Mesothelial cell of epicardium (in vitro differentiated cells): ENCODE data around the gene COTL1. TPM values are rescaled to one million over a fixed set of nuclear protein-coding genes. Genes with fewer than 3 reads are reported as not detected.
A peak's percentile ranks its signal among the peaks of the same experiment; 100 is the strongest.

Source experiments
- DNase-seq, 2 experiments: peaks; one replicate each; pipeline ENCODE4 v3.0.0; 2021; ENCODE audit warnings: low spot score in 2 of 2; ENCODE audit not compliant: unreplicated experiment in 2 of 2
- H3K27ac Mint-ChIP-seq: 2 replicates; pipeline ENCODE4 v1.8.0; 2021; ENCODE audit warnings: mixed read lengths
- H3K27me3 Mint-ChIP-seq: 2 replicates; pipeline ENCODE4 v1.8.0; 2021; ENCODE audit warnings: low read depth, mixed read lengths
- H3K36me3 Mint-ChIP-seq: 2 replicates; pipeline ENCODE4 v1.8.0; 2021; ENCODE audit warnings: mixed read lengths
- H3K4me1 Mint-ChIP-seq: 2 replicates; pipeline ENCODE4 v1.8.0; 2021; ENCODE audit warnings: mixed read lengths
- H3K4me3 Mint-ChIP-seq: 2 replicates; pipeline ENCODE4 v1.8.0; 2021; ENCODE audit warnings: mild to moderate bottlenecking, moderate library complexity, mixed read lengths
- H3K9me3 Mint-ChIP-seq: 2 replicates; pipeline ENCODE4 v1.8.0; 2021; ENCODE audit warnings: mixed read lengths
- total RNA-seq: library from RNA; stranded (reverse); gene quantifications from 3 replicates; pipeline ENCODE4 v1.2.1, GENCODE V29; 2021
- TF ChIP-seq, protein P1 (sequence below): fragments of 200-600 bp; sonication (generic); IDR thresholded peaks from one replicate; pipeline ENCODE4 v1.5.0; 2021; ENCODE audit warnings: antibody characterized with exemption; ENCODE audit not compliant: unreplicated experiment

The COTL1 gene
- total RNA-seq, 1 donor from 2014 or later, result 116 TPM

DNA sequence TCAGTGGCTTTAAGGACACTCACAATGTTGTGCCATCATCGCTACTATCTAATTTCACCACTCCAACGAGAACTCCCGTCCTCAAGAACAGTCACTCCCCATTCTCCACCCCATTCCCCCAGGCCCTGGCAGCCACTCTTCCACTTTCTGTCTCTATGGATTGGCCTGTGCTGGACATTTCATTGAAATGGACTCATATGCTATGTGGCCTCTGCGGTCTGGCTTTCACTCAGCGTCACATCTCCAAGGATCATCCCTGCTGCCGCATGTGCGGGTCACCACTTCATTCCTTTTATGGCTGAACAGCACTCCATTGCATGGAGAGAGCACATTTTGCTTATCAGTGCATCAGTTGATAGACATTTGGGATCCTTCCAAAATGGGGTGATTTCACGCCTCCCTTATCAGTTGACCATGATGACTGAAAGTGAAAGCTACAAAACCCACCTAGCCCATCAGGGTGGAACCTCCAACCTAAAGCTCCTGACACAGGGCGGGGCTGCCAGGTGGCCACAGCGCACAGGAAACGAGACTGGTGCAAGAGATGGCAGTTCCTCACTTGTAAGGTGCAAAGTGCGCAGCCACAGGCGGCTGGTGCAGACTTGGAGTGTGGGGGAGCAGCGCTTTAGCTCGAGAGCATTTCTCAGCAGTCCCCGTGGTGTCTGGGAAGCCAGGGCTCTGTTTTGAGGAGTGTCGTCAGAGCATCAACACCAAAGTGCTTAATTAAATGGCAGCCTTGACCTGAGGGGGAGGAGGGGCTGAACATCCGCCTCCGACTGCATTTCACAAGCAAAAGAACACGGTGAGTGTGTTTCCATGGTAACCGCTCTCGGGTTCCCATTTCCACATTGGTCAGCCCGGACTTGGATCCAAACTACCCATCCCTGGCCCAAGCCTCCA is 23.8 kb downstream of the COTL1 start:
- Mint-ChIP-seq H3K4me3 (no peak overlapping the region), H3K27me3 (no peaks in the 10 kb centered on the region), H3K27ac (no peak overlapping the region), H3K9me3 (no peaks in the 10 kb centered on the region), H3K4me1 (peaks cover 15% of the 10 kb centered on the region), H3K36me3 (peaks cover 19% of the 10 kb centered on the region)
- TF ChIP-seq, protein P1, sequence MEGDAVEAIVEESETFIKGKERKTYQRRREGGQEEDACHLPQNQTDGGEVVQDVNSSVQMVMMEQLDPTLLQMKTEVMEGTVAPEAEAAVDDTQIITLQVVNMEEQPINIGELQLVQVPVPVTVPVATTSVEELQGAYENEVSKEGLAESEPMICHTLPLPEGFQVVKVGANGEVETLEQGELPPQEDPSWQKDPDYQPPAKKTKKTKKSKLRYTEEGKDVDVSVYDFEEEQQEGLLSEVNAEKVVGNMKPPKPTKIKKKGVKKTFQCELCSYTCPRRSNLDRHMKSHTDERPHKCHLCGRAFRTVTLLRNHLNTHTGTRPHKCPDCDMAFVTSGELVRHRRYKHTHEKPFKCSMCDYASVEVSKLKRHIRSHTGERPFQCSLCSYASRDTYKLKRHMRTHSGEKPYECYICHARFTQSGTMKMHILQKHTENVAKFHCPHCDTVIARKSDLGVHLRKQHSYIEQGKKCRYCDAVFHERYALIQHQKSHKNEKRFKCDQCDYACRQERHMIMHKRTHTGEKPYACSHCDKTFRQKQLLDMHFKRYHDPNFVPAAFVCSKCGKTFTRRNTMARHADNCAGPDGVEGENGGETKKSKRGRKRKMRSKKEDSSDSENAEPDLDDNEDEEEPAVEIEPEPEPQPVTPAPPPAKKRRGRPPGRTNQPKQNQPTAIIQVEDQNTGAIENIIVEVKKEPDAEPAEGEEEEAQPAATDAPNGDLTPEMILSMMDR, result no peak
- DNase-seq, result no peak

DNA sequence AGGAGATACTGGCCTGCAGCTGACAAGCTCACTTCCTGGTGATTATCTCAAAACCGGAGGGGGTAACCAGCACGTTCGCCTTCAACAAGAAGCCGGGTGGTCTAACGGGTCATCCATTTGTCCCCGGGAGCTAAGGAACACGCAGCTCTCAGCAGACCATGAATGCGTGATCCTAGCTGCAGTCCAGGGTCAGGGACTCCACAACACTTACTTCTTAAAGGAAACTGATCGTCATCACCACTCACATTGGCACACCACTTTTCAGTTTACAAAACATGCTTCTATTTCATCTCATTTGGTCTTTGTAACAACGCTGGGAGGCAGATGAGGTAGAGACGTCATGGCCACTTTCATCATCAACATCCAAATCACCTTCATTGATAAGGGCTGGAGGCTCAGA is 25.2 kb downstream of the COTL1 start:
- no peaks in the 10 kb centered on the region for H3K27me3 Mint-ChIP-seq
- DNase-seq, result no peak
- H3K36me3 Mint-ChIP-seq, result peaks cover 23% of the 10 kb centered on the region
- H3K27ac Mint-ChIP-seq, result no peak overlapping the region
- TF ChIP-seq, protein P1, result no peak
- no peaks in the 10 kb centered on the region for H3K9me3 Mint-ChIP-seq
- no peak overlapping the region for H3K4me3 Mint-ChIP-seq
- H3K4me1 Mint-ChIP-seq, result peaks cover 8% of the 10 kb centered on the region

DNA sequence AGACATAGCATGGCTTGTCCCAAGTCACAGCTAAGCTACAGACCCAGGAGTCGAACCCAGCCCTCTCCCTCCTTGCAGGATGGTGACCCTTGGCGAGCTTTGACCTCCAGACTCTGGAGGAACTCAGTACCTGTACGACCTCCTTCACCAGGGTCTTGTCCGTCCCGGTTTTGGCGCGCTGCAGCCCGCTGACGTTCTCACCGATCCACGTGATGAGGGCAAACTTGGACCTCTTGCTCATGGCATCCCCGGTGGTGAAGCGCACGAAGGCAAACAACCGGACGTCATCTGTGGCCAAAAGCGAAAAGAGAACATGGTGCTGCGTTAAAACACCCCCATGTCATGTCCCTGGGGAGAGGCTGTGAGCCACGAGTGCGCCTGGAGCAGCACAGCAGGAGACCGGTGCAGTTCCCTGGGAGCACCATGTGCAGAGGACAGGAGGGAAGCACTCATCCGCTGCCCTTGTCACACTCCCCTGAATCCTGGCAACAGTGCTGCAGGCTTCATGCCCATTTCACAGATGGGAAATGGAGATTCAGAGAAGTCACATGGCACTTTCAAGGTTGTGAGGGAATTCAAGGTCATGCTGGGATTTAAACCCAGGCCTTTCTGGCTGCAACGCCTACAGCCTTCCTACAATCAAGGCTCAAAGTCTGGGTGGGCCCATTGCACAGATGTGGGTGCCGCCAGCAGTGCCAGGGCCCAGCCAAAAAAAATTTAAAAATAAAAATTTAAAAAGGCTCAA is 27.7 kb downstream of the COTL1 start:
- no peak overlapping the region for H3K27ac Mint-ChIP-seq
- H3K9me3 Mint-ChIP-seq, result no peaks in the 10 kb centered on the region
- no peaks in the 10 kb centered on the region for H3K27me3 Mint-ChIP-seq
- TF ChIP-seq, protein P1, result no peak
- DNase-seq, result no peak
- H3K4me1 Mint-ChIP-seq, result peaks cover 9% of the 10 kb centered on the region
- H3K36me3 Mint-ChIP-seq, result peaks cover 27% of the 10 kb centered on the region
- no peak overlapping the region for H3K4me3 Mint-ChIP-seq

DNA sequence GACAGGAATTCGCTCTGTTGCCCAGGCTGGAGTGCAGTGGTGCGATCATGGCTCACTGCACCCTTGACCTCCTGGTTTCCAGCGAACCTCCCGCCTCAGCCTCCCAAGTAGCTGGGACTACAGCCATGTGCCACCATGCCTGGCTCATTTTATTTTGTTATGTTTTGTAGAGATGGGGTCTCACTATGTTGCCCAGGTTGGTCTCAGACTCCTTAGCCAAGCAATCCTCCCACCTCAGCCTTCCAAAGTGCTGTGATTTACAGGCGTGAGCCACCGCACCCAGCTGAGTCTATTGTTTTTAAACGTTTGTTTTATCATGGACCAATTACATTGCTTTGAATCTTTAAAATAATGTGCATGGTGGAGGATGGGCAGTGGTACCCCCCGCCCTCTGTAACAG is 28.9 kb downstream of the COTL1 start:
- no peak for DNase-seq
- Mint-ChIP-seq H3K27ac (no peak overlapping the region), H3K27me3 (no peaks in the 10 kb centered on the region), H3K36me3 (peaks cover 27% of the 10 kb centered on the region), H3K4me1 (peaks cover 6% of the 10 kb centered on the region), H3K4me3 (no peak overlapping the region), H3K9me3 (no peaks in the 10 kb centered on the region)
- TF ChIP-seq, protein P1, result no peak

DNA sequence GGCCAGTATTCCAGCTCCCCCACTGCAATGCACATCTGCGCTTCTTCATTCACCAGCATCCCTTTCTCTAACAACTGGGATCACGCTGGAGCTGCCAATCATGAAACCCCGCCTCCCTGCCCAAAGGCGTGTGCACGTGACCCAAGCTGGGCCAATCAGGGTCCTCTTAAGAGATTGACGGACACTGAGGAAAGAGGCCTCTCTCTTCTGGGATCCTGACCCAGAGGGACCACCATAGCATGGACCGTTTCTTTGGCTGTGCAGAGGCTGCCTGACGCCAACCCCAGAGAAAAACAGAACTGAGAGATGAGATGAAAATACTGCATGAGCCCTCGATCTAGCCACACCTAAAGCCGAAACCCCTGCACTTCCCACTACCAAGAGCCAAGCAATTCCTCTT is 32.0 kb downstream of the COTL1 start:
- H3K27me3 Mint-ChIP-seq, result no peaks in the 10 kb centered on the region
- TF ChIP-seq, protein P1, result no peak
- no peaks in the 10 kb centered on the region for H3K9me3 Mint-ChIP-seq
- H3K4me1 Mint-ChIP-seq, result peaks cover 8% of the 10 kb centered on the region
- no peak overlapping the region for H3K4me3 Mint-ChIP-seq
- H3K36me3 Mint-ChIP-seq, result peaks cover 18% of the 10 kb centered on the region
- peak overlapping the region; percentile 62 for H3K27ac Mint-ChIP-seq
- no peak for DNase-seq
